ENCODE measurements around the gene PDE4B. TPM values are rescaled to one million over a fixed set of nuclear protein-coding genes. Genes with fewer than 3 reads are reported as not detected.
"Not testable (repeated sequence)": the region's sequence is repeated elsewhere in the genome, so short reads cannot be mapped to it uniquely, and the experiment has no call there.

PDE4B gene
- total RNA-seq, 1 donor from 2014 or later = 1.6 TPM

DNA sequence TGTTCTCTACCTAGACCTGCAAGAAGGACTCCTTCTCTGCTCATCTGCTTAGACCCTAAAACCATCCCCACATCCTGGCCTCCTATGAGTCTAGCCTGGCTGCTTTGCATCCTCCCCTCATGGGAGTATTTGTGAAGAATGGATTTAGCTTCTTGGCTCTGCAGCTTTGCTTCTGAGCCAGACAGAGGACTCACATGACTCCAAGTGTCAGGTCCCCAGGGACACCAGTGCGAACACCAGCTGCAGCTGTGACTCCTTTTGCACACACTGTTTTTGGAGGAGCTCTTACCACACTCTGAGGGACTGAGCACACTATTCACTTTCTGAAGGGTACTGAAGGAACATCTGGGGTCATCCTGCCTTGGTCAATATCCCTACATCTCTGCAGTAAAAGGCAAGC, 609.5 kb downstream of the PDE4B start:
- ATAC-seq = peak; percentile 66

DNA sequence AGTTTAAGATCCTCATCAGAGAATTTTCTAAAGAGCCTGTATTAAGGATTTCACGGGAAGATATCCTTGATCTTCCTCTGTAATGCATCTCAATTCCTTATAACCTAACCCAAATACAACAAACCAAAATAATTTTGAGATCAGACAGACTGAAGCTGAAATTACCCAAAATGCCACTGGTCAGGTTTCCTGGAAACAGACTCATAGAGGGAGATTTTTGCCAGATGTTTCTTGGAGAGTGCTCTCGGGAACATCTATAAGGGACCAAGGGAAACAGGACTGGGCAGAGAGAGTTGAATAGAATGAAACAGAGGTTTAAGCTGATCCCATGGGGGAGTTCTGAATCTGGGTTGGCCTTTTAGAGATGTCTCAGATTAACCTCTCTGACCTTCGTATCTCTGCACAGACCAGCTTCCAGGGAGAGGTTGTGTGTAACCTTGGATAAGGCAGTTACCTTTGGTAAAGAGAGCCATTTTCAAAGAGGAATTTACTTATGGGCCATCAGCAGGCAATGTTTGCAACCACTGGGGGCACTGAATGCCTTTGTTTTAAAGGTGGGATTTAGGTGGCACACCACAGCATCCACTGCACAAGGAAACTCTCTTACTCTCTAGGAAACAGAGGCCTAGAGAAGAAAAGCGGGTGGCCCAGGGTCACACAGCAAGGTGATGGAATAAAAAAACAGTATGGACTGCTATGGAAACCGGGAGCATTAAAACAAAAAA, 610.5 kb downstream of the PDE4B start:
- no peak for ATAC-seq

DNA sequence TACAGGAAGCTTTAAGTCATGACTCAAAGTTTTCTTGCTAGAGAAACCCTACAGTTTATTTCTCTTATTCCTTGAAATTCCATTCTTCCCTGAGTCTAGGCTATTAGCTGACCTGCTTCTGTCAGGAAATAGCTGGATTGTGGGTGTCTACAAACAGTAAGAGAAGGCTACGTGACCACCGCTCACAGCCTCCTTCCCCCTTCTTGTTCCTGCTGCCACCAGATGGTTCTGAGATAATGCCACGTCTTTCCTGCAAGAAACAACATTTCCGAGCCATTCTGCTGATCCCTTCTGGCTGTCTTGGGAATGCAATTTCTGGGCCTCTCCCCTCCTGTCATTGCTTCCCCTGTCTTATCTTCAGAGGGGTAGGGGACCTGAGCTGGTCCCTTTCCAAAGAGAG, 612.4 kb downstream of the PDE4B start:
- ATAC-seq = no peak

DNA sequence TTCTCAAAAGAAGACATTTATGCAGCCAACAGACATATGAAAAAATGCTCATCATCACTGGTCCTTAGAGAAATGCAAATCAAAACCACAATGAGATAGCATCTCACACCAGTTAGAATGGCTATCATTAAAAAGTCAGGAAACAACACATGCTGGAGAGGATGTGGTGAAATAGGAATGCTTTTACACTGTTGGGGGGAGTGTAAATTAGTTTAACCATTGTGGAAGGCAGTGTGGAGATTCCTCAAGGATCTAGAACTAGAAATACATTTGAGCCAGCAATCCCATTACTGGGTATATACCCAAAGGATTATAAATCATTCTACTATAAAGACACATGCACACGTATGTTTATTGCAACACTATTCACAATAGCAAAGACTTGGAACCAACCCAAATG, 618.8 kb downstream of the PDE4B start:
- ATAC-seq = not testable (repeated sequence)

DNA sequence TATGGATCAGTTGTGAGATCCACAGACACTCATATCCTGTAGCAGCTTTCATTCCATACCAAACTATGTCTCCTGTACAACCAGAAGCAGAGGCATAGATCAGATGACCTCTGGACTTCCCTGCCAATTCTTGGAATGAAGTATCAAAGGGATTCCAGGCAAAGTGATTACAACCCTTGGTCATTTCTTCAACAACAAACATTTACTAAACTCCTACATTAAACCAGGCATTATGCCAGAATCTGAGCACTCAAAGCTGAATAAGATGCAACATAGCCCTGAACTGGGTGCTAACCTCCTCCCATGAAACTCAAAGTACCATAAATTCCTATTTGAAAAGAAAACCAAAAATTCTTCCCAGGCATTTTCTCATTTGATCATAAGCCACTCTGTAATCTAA, 620.0 kb downstream of the PDE4B start:
- no peak for ATAC-seq

DNA sequence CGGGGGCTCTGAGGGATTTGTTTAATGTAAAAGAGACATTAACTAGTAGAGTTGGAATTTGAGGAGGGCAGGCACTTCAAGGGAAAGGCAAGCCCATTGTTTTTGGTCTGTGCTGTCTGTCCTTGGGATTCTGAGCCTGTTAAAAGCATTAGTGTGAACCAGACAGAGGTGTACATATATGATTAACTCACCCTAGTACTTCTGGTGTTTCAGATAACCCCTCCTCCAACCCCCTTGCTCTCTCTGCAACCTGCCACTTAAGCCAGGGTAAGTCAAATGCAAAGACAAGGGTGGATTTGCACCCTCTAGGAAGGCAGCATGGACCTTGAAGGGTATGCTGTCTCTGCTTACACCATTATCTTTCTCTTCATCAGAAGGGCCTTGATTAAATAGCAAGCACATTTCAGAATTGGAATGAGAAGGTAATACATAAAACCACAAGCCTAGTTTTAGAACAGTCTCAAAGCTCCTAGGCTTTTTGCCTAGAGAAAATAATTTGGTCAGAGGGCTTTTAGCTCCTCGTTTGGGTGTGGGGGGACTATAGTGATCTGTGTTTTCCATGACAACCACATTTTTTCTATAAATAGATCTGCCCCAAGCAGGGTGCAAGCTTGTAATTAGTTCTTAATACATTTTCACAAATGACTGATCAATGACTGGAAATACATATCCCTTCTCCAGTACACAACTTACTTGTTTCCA, 620.6 kb downstream of the PDE4B start:
- ATAC-seq = no peak

DNA sequence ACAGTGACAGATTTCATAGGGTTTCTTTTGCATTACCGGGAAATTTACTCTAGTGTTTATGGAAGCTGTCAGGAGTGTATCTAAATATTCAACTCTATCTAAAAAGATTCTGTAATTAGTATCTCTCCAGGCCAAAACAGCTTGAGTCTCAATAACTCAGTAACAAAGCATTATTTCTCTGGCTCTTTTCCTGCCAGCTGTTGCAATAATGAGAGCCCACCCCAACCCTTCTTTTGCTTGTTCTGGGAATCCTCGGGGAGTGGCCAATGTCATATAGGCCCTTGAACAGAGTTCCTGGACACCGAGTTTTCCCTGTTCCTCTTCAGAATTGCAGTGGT, 621.1 kb downstream of the PDE4B start:
- no peak for ATAC-seq

DNA sequence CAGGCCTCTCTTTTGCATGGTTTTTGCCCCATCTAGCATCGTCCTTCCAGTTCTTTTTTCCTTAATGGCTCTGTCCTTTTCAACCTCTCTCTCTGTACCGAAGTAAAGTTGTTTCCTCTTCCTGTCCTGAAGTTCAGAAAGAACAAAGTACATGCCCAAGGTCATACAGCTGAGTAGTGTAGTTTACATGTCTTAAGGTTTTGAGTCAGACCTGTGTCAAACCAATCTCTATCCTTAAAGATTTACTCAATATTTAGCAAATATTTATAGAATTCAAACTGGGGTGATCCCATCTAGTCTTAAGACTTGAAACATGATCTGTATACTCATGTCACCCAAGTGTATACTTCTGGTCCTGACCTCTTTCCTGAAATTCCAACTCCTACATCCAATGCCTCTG, 622.6 kb downstream of the PDE4B start:
- no peak for ATAC-seq

DNA sequence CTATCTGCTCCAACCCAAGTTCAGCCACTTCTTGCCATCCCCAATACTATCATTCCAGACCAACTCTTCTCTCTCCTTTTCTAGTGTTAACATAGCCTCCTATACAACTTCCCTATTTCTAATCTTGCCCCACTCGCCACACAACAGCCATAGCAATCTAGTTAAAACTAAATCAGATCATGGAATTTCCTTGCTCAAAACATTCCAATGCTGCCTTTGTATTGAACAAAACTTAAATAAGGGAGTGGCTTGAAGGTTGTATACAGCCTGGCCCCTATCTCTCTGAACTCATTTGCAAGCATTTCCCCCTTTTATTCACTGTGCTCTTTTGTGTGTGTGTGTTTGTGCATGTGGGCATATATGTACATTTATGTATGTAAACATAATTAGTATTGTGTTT, 623.2 kb downstream of the PDE4B start:
- no peak for ATAC-seq

DNA sequence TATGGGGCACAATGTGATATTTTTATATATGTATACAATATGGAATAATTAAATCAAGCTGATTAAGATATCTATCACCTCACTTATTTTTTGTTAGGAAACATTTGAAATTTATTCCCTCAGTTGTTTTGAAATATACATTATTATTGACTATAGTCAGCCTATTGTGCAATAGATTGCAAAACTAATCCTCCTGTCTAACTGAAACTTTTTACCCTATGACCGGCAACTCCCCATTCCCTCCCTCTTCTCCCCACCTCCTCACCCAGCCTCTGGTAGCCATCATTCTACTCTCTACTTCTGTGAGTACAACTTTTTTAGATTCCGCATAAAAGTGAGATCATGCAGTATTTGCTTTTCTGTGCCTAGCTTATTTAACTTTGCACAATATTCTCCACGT, 623.6 kb downstream of the PDE4B start:
- no peak for ATAC-seq

DNA sequence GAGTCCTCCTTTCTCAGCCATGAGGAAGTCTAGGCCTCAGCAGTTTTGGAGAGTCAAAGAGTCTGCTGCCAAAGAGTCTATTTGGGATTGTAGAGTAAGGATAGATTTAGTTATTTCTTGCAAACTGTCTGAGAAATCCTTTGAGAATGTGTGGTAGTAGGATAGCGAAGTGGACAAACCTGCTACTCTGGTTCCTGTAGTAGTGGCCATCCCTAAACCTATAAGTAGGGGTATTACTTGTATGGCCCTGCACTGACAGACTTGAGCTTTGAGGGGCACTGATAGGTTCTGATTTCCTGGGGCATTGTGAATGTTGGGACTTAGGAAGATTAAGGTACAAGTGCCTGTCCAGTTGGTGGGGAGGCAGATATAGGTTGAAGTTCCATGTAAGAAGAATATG, 625.3 kb downstream of the PDE4B start:
- ATAC-seq = no peak

DNA sequence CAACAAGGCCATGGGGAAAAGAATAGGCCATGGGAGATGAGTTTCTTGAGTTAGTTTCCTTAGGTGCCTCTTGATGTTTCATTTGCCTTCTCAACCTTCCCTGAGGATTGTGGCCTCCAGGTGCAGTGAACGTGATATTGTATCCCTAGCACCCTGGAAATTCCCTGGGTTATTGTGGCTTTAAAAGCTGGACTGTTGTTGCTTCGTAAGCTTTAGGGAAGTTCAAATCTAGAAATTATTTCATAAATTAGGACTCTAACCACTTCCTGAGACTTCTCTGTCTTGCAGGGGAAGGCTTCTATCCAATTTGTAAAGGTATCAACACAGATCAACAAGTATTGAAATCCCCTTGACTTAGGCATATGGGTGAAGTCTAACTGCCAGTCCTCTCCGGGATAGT, 627.5 kb downstream of the PDE4B start:
- not testable (repeated sequence) for ATAC-seq

DNA sequence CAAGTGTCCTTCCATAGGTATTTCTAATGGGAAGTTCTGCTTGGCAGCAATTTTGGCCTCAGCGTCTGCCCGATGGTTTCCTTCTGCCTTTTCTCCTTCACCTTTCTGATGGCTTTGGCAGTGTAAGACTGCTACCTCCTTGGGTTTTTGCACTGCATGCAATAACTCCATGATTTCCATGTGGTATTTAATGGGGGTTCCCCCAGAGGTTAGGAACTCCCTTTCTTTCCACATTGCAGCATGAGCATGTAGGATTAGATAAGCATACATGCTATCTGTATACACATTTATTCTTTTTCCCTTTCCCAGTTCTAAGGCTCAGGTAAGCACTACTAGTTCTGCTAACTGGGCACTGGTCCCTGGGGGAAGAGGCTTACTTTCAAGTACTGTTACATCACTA, 628.2 kb downstream of the PDE4B start:
- ATAC-seq = not testable (repeated sequence)

DNA sequence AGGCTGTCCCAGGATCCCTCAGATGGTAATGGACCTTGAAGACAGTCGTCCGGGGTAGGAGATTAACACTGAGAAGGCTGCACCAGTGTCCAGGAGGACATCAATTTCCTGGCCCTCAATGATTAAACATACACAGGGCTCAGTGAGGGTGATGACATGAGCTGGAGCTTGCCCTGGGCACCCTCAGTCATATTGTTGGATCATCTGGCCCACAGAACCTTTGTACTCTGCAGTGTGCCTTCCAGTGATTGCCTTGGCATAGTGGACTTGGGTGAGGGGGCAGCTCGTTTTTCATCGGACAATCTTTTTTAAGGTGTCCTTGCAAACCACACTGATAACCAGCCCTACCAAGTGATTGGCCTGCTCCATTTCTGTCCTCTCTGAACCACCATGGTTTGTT, 630.1 kb downstream of the PDE4B start:
- ATAC-seq = no peak
